Activated naive CD4-positive, alpha-beta T cell treated with anti-CD3 and anti-CD28 coated beads for 36 hours (primary cell): ENCODE measurements around the gene ANAPC15. TPM values are rescaled to one million over a fixed set of nuclear protein-coding genes. Genes with fewer than 3 reads are reported as not detected.

Source experiments
- CTCF ChIA-PET: fragments of 350-600 bp; sonication (Branson Sonifier 250); formaldehyde crosslinking; loops from one replicate; lab custom pipeline; 2021; ENCODE audit warnings: antibody characterized with exemption; lab: Charles Lee
- DNase-seq: peaks from one replicate; pipeline ENCODE4 v3.0.0-alpha.2; 2020
- H3K27ac Mint-ChIP-seq: one replicate; pipeline ENCODE4 v1.8.0; 2021; ENCODE audit warnings: mild to moderate bottlenecking, mixed read lengths
- H3K27me3 Mint-ChIP-seq: one replicate; pipeline ENCODE4 v1.8.0; 2021; ENCODE audit warnings: low read depth, mixed read lengths
- H3K36me3 Mint-ChIP-seq: one replicate; pipeline ENCODE4 v1.8.0; 2021; ENCODE audit warnings: low read depth, mixed read lengths
- H3K4me1 Mint-ChIP-seq: one replicate; pipeline ENCODE4 v1.8.0; 2021; ENCODE audit warnings: low read depth, mixed read lengths
- H3K4me3 Mint-ChIP-seq: one replicate; pipeline ENCODE4 v1.8.0; 2021; ENCODE audit warnings: mild to moderate bottlenecking, moderate library complexity, mixed read lengths
- H3K9me3 Mint-ChIP-seq: one replicate; pipeline ENCODE4 v1.8.0; 2021; ENCODE audit warnings: mixed read lengths
- intact Hi-C: fragments of 100-400 bp; cut with micrococcal nuclease; formaldehyde crosslinking; loops from one replicate; pipeline ENCODE4 v1.15.1; 2023
- microRNA-seq: library from miRNA; unstranded; fragments of <30 nt; microRNA quantifications from one replicate; pipeline ENCODE4 v1.2.0, GENCODE V29; 2022; ENCODE audit warnings: borderline microRNAs expressed, borderline replicate concordance
- total RNA-seq, 2 experiments: library from RNA; stranded (reverse); gene quantifications; one replicate each; pipeline ENCODE4 v1.2.3, GENCODE V29; 2021

Gene ANAPC15
- total RNA-seq, 2 experiments from 2014 or later: 69.1 to 70.3 TPM

- no peak overlapping the region for H3K4me3 Mint-ChIP-seq
- H3K9me3 Mint-ChIP-seq: no peaks in the 10 kb centered on the region
- intact Hi-C loops: no loop called here
- H3K36me3 Mint-ChIP-seq: peaks cover 17% of the 10 kb centered on the region
- H3K4me1 Mint-ChIP-seq: peaks cover 34% of the 10 kb centered on the region
- no peaks in the 10 kb centered on the region for H3K27me3 Mint-ChIP-seq
- no peak overlapping the region for H3K27ac Mint-ChIP-seq
- no peak for DNase-seq
- CTCF ChIA-PET: interaction anchor here (1.2 to 1.8 kb wide), 4 partner anchors 23 to 43 kb away, joined by 3 to 5 read pairs (median 3); no protein-coding TSS in a partner anchor
Observed at GRCh38 chr11:72067676-72068075, 44.8 kb downstream of the ANAPC15 start.

DNA sequence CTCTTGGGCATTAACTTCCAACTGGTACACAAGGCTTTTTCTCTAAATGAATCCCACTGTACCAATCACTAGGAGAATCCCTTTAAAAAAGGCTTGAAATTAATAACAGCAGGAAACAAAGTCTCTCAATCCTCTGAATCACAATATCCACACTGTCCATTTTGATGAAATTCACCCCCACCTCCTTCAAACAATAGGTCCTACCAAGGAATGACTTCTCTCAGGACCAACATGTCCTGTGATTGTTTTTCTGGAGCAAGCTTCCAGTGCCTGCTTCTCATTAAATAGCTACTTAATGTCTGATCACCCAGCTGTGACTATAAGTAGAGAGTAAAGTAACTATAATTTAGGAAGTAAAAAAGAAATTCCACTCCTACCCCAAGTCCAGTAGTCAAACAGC lies 45.2 kb downstream of the ANAPC15 start:
- no peaks in the 10 kb centered on the region for H3K27me3 Mint-ChIP-seq
- peaks cover 30% of the 10 kb centered on the region for H3K4me1 Mint-ChIP-seq
- H3K36me3 Mint-ChIP-seq: peaks cover 15% of the 10 kb centered on the region
- H3K4me3 Mint-ChIP-seq: no peak overlapping the region
- DNase-seq: no peak
- H3K27ac Mint-ChIP-seq: no peak overlapping the region
- CTCF ChIA-PET: interaction anchor here (1.2 to 1.3 kb wide), 2 partner anchors 24 to 32 kb away, joined by 3 read pairs; no protein-coding TSS in a partner anchor
- intact Hi-C loops: no loop called here
- no peaks in the 10 kb centered on the region for H3K9me3 Mint-ChIP-seq

DNA sequence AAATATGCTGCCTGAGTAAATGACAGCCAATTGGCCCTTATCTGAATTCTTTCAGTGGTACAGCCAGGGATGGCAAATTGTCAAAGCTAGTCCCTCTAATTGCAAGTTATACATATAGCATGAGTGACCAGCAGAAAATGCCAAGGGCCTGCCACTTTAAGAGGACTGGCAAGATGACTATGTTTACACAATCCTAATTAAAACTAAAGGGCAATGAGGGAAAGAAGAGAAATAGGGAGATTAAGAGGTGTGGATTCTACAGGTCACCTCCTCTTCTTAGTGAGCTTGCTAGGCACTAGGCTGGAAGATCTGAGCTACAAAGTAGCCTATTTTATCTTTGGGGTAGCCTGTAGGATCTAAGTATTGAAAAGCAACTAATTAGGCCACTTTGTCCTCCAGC lies 45.6 kb downstream of the ANAPC15 start:
- intact Hi-C loops: no loop called here
- DNase-seq: no peak
- Mint-ChIP-seq H3K27ac (no peak overlapping the region), H3K9me3 (no peaks in the 10 kb centered on the region), H3K4me1 (peaks cover 26% of the 10 kb centered on the region), H3K4me3 (no peak overlapping the region), H3K27me3 (no peaks in the 10 kb centered on the region), H3K36me3 (peaks cover 16% of the 10 kb centered on the region)
- CTCF ChIA-PET: interaction anchor here (1.2 to 1.3 kb wide), 2 partner anchors 24 to 31 kb away, joined by 3 read pairs; no protein-coding TSS in a partner anchor

DNA sequence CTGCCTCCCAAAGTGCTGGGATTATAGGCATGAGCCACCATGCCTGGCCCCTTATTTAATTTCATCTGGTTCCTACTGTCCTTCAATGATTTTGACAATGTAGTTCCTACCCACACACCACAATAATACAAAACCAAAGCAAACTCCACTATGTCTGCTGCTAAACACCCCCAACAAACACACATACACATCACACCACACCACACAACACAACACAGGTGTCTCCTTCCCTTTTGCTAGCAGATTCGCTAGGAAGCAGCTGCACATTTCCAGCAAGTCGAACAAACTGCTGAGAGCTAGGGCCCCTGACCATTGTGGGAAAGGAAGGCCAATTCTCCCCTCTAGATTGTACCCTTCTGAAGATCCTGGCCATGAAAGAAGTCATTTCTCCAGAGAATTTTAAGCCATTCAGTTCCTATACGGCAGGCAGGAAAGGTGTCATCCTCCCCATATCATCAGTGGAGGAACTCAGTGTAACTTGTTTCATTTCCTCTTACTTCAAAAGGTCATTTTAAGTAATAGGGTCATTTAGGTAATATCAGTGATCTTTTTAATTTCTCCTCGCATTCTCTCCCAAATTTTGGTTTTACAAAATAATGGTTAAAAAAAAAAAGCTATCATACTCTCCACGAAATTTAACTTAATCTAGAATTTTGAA lies 50.6 kb downstream of the ANAPC15 start:
- Mint-ChIP-seq H3K36me3 (peaks cover 10% of the 10 kb centered on the region), H3K4me1 (peaks cover 8% of the 10 kb centered on the region), H3K27ac (no peak overlapping the region), H3K27me3 (no peaks in the 10 kb centered on the region), H3K4me3 (no peak overlapping the region), H3K9me3 (no peaks in the 10 kb centered on the region)
- intact Hi-C loops: no loop called here
- DNase-seq: no peak
- CTCF ChIA-PET: no interaction called here

Small RNAs within 50 kb of the gene (microRNA-seq; reads per million reads assigned to microRNA genes)
- not detected for gene MIR3165

Other genes starting within 250 kb of the ANAPC15 start
- not detected for gene DEFB131B, start 234.2 kb downstream of the ANAPC15 start, total RNA-seq
- gene XNDC1N, start 184.1 kb downstream of the ANAPC15 start, total RNA-seq: 10 to 100 TPM; 14.2 to 16.4 TPM
- 10 to 100 TPM; 15.4 to 16.8 TPM for gene RNF121, start 183.6 kb downstream of the ANAPC15 start, total RNA-seq
- gene IL18BP, start 113.8 kb downstream of the ANAPC15 start, total RNA-seq: 1 to 10 TPM; 4.1 to 5.4 TPM
- 100 to 1,000 TPM; 189 to 194 TPM for gene NUMA1, start 32.2 kb downstream of the ANAPC15 start, total RNA-seq
- gene LRRC51, start 31.8 kb downstream of the ANAPC15 start, total RNA-seq: 1 to 10 TPM; 6.8 to 8.3 TPM
- gene LAMTOR1, start 9.4 kb downstream of the ANAPC15 start, total RNA-seq: 10 to 100 TPM; 39.1 to 41.8 TPM
- gene TOMT, start 6.8 kb downstream of the ANAPC15 start, total RNA-seq: not detected
- not detected for gene FOLR3, start 23.0 kb upstream of the ANAPC15 start, total RNA-seq
- gene FOLR1, start 79.4 kb upstream of the ANAPC15 start, total RNA-seq: not detected
- gene FOLR2, start 104.1 kb upstream of the ANAPC15 start, total RNA-seq: not detected
- gene INPPL1, start 112.1 kb upstream of the ANAPC15 start, total RNA-seq: 10 to 100 TPM; 67.1 to 74.0 TPM
- gene PHOX2A, start 131.5 kb upstream of the ANAPC15 start, total RNA-seq: not detected